Measurements from ENCODE around the gene PGAP3.
"Not testable (repeated sequence)": the region's sequence is repeated elsewhere in the genome, so short reads cannot be mapped to it uniquely, and the experiment has no call there.

PGAP3 gene

DNA sequence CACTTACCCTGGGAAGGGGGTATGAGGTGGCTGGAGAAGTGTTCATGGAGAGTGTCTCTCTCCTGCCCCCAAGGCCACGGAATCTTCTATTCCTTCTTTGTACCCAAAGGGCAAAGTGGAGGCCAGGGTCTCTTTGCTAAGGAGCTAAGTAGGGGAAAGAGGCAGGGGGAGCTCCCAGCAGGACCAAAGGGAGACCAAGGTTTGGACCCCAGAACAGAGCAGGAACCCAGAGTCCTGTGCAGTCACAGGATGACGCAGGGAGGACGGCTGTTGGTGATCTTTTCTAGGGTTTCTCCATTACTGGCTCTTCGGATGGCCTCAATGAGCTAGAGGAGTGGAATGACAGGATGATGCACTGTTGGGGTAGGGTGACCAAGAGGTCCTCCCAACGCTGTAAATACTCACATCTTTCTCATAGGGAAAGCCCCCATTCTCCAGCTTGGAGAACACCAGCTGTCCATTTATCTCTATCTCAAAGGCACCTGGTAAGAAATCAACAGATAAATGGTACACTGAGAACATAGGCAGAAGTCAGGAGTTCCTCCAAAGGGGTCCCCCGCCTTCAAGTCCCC, 41.5 kb upstream of the PGAP3 start:
- no peak for DNase-seq (ENCODE audit: low spot score)
- Histone ChIP-seq H3K27ac (peak overlapping the region; percentile 63 to 96), H3K4me3 (peak overlapping the region; percentile 92)
- TF ChIP-seq, protein P1, sequence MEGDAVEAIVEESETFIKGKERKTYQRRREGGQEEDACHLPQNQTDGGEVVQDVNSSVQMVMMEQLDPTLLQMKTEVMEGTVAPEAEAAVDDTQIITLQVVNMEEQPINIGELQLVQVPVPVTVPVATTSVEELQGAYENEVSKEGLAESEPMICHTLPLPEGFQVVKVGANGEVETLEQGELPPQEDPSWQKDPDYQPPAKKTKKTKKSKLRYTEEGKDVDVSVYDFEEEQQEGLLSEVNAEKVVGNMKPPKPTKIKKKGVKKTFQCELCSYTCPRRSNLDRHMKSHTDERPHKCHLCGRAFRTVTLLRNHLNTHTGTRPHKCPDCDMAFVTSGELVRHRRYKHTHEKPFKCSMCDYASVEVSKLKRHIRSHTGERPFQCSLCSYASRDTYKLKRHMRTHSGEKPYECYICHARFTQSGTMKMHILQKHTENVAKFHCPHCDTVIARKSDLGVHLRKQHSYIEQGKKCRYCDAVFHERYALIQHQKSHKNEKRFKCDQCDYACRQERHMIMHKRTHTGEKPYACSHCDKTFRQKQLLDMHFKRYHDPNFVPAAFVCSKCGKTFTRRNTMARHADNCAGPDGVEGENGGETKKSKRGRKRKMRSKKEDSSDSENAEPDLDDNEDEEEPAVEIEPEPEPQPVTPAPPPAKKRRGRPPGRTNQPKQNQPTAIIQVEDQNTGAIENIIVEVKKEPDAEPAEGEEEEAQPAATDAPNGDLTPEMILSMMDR (IDR thresholded peaks at IDR 0.05) = no peak

GRCh38 chr17:39727556-39727955, 39.7 kb upstream of the PGAP3 start:
- H3K4me3 ChIP-seq = no peak overlapping the region
- DNase-seq (ENCODE audit: low spot score) = no peak
- TF ChIP-seq, protein P1 (IDR thresholded peaks at IDR 0.05) = no peak
- H3K27ac ChIP-seq = no peak overlapping the region

DNA sequence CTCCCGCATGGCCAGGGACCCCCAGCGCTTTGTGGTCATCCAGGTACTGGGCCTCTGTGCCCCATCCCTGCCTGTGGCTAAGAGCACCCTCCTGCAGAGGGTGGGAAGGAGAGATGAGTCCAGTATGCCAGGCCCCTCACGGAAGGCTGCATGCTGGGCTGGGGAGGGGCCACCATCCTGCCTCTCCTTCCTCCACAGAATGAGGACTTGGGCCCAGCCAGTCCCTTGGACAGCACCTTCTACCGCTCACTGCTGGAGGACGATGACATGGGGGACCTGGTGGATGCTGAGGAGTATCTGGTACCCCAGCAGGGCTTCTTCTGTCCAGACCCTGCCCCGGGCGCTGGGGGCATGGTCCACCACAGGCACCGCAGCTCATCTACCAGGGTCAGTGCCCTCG, 38.8 kb upstream of the PGAP3 start:
- DNase-seq (ENCODE audit: low spot score) = no peak
- TF ChIP-seq, protein P1 (IDR thresholded peaks at IDR 0.05) = no peak
- Histone ChIP-seq H3K27ac (no peak overlapping the region), H3K4me3 (no peak overlapping the region)

GRCh38 chr17:39725923-39726322, 38.1 kb upstream of the PGAP3 start:
- not testable (repeated sequence) for H3K4me3 ChIP-seq; DNase-seq (ENCODE audit: low spot score); H3K27ac ChIP-seq

DNA sequence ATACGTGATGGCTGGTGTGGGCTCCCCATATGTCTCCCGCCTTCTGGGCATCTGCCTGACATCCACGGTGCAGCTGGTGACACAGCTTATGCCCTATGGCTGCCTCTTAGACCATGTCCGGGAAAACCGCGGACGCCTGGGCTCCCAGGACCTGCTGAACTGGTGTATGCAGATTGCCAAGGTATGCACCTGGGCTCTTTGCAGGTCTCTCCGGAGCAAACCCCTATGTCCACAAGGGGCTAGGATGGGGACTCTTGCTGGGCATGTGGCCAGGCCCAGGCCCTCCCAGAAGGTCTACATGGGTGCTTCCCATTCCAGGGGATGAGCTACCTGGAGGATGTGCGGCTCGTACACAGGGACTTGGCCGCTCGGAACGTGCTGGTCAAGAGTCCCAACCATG, 36.9 kb upstream of the PGAP3 start:
- Histone ChIP-seq H3K27ac (no peak overlapping the region), H3K4me3 (no peak overlapping the region)
- TF ChIP-seq, protein P1 (IDR thresholded peaks at IDR 0.05) = no peak
- DNase-seq (ENCODE audit: low spot score) = no peak

DNA sequence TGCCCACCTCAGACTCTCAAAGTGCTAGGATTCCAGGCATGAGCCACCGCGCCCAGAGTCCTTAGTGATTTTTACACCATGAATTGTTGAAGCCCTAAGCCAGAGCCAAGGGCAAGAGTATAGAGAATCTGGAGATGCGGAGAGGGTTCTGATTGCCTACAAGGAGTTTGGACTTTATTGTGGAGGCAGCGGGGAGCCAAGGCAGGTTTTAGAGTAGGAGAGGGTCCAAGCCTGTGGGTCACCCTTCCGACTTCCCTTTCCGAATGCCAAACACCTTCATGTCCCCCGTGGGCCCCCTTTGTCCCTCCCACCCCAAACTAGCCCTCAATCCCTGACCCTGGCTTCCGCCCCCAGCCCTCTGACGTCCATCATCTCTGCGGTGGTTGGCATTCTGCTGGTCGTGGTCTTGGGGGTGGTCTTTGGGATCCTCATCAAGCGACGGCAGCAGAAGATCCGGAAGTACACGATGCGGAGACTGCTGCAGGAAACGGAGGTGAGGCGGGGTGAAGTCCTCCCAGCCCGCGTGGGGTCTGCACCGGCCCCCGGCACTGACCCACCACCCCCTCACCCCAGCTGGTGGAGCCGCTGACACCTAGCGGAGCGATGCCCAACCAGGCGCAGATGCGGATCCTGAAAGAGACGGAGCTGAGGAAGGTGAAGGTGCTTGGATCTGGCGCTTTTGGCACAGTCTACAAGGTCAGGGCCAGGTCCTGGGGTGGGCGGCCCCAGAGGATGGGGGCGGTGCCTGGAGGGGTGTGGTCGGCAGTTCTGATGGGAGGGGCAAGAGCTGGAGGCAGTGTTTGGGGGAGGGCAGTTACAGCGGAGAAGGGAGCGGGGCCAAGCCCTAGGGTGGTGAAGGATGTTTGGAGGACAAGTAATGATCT, 35.4 kb upstream of the PGAP3 start:
- TF ChIP-seq, protein P1 (IDR thresholded peaks at IDR 0.05) = no peak
- Histone ChIP-seq H3K4me3 (no peak overlapping the region), H3K27ac (no peak overlapping the region)
- DNase-seq (ENCODE audit: low spot score) = no peak

GRCh38 chr17:39722104-39722503, 34.2 kb upstream of the PGAP3 start:
- DNase-seq (ENCODE audit: low spot score) = no peak
- Histone ChIP-seq H3K4me3 (no peak overlapping the region), H3K27ac (no peak overlapping the region)
- TF ChIP-seq, protein P1 (IDR thresholded peaks at IDR 0.05) = no peak

Measured in coronary artery (tissue), 2 donors.